Neural crest cell (in vitro differentiated cells): Measurements from ENCODE around the gene STRA6. TPM values are rescaled to one million over a fixed set of nuclear protein-coding genes. Genes with fewer than 3 reads are reported as not detected.

Source experiments
- DNase-seq: peaks from one replicate; pipeline ENCODE4 v3.0.0; 2021; ENCODE audit warnings: low read depth, mixed read lengths, low spot score
- H3K27ac Mint-ChIP-seq: one replicate; pipeline ENCODE4 v1.8.0; 2021; ENCODE audit warnings: mild to moderate bottlenecking, mixed read lengths; ENCODE audit not compliant: unreplicated experiment
- H3K27me3 Mint-ChIP-seq: 2 replicates; pipeline ENCODE4 v1.8.0; 2021; ENCODE audit warnings: low read depth, mild to moderate bottlenecking, mixed read lengths
- H3K36me3 Mint-ChIP-seq: 2 replicates; pipeline ENCODE4 v1.8.0; 2021; ENCODE audit warnings: low read depth, mild to moderate bottlenecking, mixed read lengths
- H3K4me1 Mint-ChIP-seq: 2 replicates; pipeline ENCODE4 v1.8.0; 2021; ENCODE audit warnings: mixed read lengths
- H3K4me3 Mint-ChIP-seq: one replicate; pipeline ENCODE4 v1.8.0; 2021; ENCODE audit warnings: mild to moderate bottlenecking, mixed read lengths
- H3K9me3 Mint-ChIP-seq: 2 replicates; pipeline ENCODE4 v1.8.0; 2021; ENCODE audit warnings: mixed read lengths
- CTCF ChIP-seq: fragments of 200-600 bp; sonication (generic); conservative IDR thresholded peaks from 2 replicates; pipeline ENCODE4 v1.5.0; 2021; ENCODE audit warnings: antibody characterized with exemption, mild to moderate bottlenecking
- total RNA-seq: library from RNA; stranded (reverse); gene quantifications from 2 replicates; pipeline ENCODE4 v1.2.1, GENCODE V29; 2021

STRA6 gene
- total RNA-seq, 1 donor from 2014 or later: 138 TPM

GRCh38 chr15:74233373-74233772, 30.8 kb upstream of the STRA6 start:
- H3K27me3 Mint-ChIP-seq: no peaks in the 10 kb centered on the region
- no peaks in the 10 kb centered on the region for H3K36me3 Mint-ChIP-seq
- no peaks in the 10 kb centered on the region for H3K9me3 Mint-ChIP-seq
- DNase-seq: no peak
- peak overlapping the region; percentile 1 for H3K4me3 Mint-ChIP-seq
- no peak for TF ChIP-seq CTCF
- H3K27ac Mint-ChIP-seq: no peak overlapping the region
- H3K4me1 Mint-ChIP-seq: peaks cover 53% of the 10 kb centered on the region

- DNase-seq: no peak
- Mint-ChIP-seq H3K27me3 (no peaks in the 10 kb centered on the region), H3K36me3 (no peaks in the 10 kb centered on the region), H3K27ac (no peak overlapping the region), H3K4me3 (no peak overlapping the region), H3K9me3 (no peaks in the 10 kb centered on the region), H3K4me1 (peaks cover 68% of the 10 kb centered on the region)
- no peak for TF ChIP-seq CTCF
Measured at GRCh38 chr15:74231475-74231874, 28.9 kb upstream of the STRA6 start.

- DNase-seq: no peak
- TF ChIP-seq CTCF: no peak
- Mint-ChIP-seq H3K27me3 (peaks cover 8% of the 10 kb centered on the region), H3K4me3 (no peak overlapping the region), H3K36me3 (no peaks in the 10 kb centered on the region), H3K27ac (peak overlapping the region; percentile 89), H3K9me3 (no peaks in the 10 kb centered on the region), H3K4me1 (peaks cover 83% of the 10 kb centered on the region)
Measured at GRCh38 chr15:74229686-74230085, 27.1 kb upstream of the STRA6 start.

- no peak for TF ChIP-seq CTCF
- no peaks in the 10 kb centered on the region for H3K36me3 Mint-ChIP-seq
- peak overlapping the region; percentile 63 for H3K27ac Mint-ChIP-seq
- peak overlapping the region; percentile 4 for H3K4me3 Mint-ChIP-seq
- peaks cover 85% of the 10 kb centered on the region for H3K4me1 Mint-ChIP-seq
- no peak for DNase-seq
- H3K9me3 Mint-ChIP-seq: no peaks in the 10 kb centered on the region
- H3K27me3 Mint-ChIP-seq: peaks cover 13% of the 10 kb centered on the region
Measured at GRCh38 chr15:74228723-74229081, 26.1 kb upstream of the STRA6 start.

- Mint-ChIP-seq H3K27ac (peak overlapping the region; percentile 63), H3K4me3 (peak overlapping the region; percentile 4), H3K9me3 (no peaks in the 10 kb centered on the region), H3K4me1 (peaks cover 85% of the 10 kb centered on the region), H3K36me3 (no peaks in the 10 kb centered on the region), H3K27me3 (peaks cover 18% of the 10 kb centered on the region)
- no peak for DNase-seq
- no peak for TF ChIP-seq CTCF
Measured at GRCh38 chr15:74227968-74228722, 25.6 kb upstream of the STRA6 start.
